Uterus (tissue), 2 donors: ENCODE measurements around the gene ZSWIM8.

ENCODE experiments used
- CTCF ChIP-seq, 4 experiments: fragments of 200-600 bp in 2 of 4; fragments of 450-650 bp in 2 of 4; sonication (generic) in 2 of 4; IDR thresholded peaks; one replicate each; pipeline ENCODE4 v1.5.1; 2016 to 2019; ENCODE audit warnings: antibody characterized with exemption in 4 of 4, mild to moderate bottlenecking in 2 of 4, moderate library complexity in 1 of 4
- POLR2A ChIP-seq, 2 donors: fragments of 450-650 bp; IDR thresholded peaks; one replicate each; pipeline ENCODE4 v1.6.1; 2016; ENCODE audit warnings: antibody characterized with exemption in 2 of 2, mild to moderate bottlenecking in 1 of 2, moderate library complexity in 1 of 2

GRCh38 chr10:73790886-73791625, 5.7 kb downstream of the ZSWIM8 start:
- TF ChIP-seq CTCF (IDR thresholded peaks at IDR 0.05) (no peak), POLR2A (IDR thresholded peaks at IDR 0.05) (no peak)
